RWPE2 (cell line): ENCODE measurements around the gene CCT7.
A peak's percentile ranks its signal among the peaks of the same experiment; 100 is the strongest.

ENCODE experiments used
- ATAC-seq: fragments of 200-7000 bp; cut with Tn5 transposase; 3 replicates; pipeline ENCODE4 v1.9.1; 2021; ENCODE audit warnings: low read depth
- DNase-seq: peaks from one replicate; pipeline ENCODE4 v3.0.0-alpha.2; 2020; ENCODE audit warnings: low spot score
- H3K27ac ChIP-seq: fragments of 450-650 bp; 2 replicates; pipeline ENCODE4 v1.5.1; 2017; ENCODE audit warnings: mild to moderate bottlenecking; ENCODE audit not compliant: poor library complexity, severe bottlenecking
- H3K27me3 ChIP-seq: fragments of 250-450 bp; sonication (Bioruptor Pico); 2 replicates; pipeline ENCODE4 v1.5.1; 2021; ENCODE audit warnings: mild to moderate bottlenecking, moderate library complexity; ENCODE audit not compliant: insufficient read depth, poor library complexity, severe bottlenecking
- H3K36me3 ChIP-seq: fragments of 250-450 bp; sonication (Bioruptor Pico); 2 replicates; pipeline ENCODE4 v1.5.1; 2020; ENCODE audit warnings: low read depth, mild to moderate bottlenecking, moderate library complexity
- H3K4me1 ChIP-seq: fragments of 250-450 bp; sonication (Bioruptor Pico); 2 replicates; pipeline ENCODE4 v1.5.1; 2021; ENCODE audit warnings: mild to moderate bottlenecking, moderate library complexity; ENCODE audit not compliant: insufficient read depth, poor library complexity, severe bottlenecking
- H3K4me3 ChIP-seq: fragments of 250-450 bp; sonication (Bioruptor Pico); 2 replicates; pipeline ENCODE4 v1.5.1; 2021; ENCODE audit warnings: mild to moderate bottlenecking, moderate library complexity; ENCODE audit not compliant: severe bottlenecking
- H3K9me3 ChIP-seq: fragments of 250-450 bp; sonication (Bioruptor Pico); 2 replicates; pipeline ENCODE4 v1.5.1; 2021; ENCODE audit warnings: mild to moderate bottlenecking, moderate library complexity; ENCODE audit not compliant: severe bottlenecking
- TF ChIP-seq, protein P1 (sequence below): fragments of 450-650 bp; IDR thresholded peaks from one replicate; pipeline ENCODE4 v1.5.1; 2017; ENCODE audit warnings: mild to moderate bottlenecking, moderate library complexity; ENCODE audit not compliant: poor library complexity, severe bottlenecking

The CCT7 gene

DNA sequence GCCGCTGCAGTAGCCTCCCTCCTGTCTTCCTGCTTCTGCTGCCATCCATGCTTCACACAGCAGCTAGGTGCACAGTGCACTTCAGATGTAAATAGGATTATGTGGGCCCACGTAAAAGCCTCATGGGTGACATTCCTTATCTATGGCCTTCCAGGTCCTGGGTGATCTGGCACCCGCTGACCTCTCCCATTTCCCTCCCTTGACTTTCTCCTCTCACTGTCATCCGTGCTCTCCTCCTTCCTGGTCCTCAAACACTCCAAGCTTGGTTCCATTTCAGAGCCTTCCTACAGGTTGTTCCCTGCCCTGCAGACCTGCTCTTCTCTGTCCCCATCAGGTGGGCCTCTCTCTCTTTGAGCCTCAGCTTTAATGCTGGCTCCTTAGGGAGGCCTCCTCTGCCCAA, 24.1 kb upstream of the CCT7 start:
- Histone ChIP-seq H3K36me3 (no peaks in the 10 kb centered on the region), H3K9me3 (no peaks in the 10 kb centered on the region), H3K27ac (no peak overlapping the region), H3K4me3 (no peak overlapping the region), H3K4me1 (no peaks in the 10 kb centered on the region), H3K27me3 (peaks cover 2% of the 10 kb centered on the region)
- DNase-seq: no peak
- no peak for ATAC-seq
- TF ChIP-seq, protein P1, sequence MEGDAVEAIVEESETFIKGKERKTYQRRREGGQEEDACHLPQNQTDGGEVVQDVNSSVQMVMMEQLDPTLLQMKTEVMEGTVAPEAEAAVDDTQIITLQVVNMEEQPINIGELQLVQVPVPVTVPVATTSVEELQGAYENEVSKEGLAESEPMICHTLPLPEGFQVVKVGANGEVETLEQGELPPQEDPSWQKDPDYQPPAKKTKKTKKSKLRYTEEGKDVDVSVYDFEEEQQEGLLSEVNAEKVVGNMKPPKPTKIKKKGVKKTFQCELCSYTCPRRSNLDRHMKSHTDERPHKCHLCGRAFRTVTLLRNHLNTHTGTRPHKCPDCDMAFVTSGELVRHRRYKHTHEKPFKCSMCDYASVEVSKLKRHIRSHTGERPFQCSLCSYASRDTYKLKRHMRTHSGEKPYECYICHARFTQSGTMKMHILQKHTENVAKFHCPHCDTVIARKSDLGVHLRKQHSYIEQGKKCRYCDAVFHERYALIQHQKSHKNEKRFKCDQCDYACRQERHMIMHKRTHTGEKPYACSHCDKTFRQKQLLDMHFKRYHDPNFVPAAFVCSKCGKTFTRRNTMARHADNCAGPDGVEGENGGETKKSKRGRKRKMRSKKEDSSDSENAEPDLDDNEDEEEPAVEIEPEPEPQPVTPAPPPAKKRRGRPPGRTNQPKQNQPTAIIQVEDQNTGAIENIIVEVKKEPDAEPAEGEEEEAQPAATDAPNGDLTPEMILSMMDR: no peak

DNA sequence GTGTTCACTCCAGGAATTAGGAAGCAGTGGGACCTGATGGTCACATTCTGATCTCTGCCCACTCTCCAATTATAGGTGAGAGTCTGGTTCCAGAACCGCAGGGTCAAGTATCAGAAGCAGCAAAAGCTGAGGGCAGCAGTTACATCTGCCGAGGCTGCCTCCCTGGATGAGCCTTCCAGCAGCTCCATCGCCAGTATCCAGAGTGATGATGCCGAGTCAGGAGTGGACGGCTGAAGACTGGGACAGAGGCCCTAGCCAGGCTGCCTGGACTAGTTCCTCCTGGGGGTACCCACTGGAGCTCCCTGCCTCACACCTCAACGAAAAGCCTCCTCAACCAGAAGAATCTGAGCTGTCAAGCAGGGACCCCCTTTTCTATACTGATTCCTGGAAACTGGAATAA, 23.4 kb upstream of the CCT7 start:
- no peak overlapping the region for H3K27ac ChIP-seq
- no peaks in the 10 kb centered on the region for H3K4me1 ChIP-seq
- TF ChIP-seq, protein P1: no peak
- no peak overlapping the region for H3K4me3 ChIP-seq
- H3K36me3 ChIP-seq: no peaks in the 10 kb centered on the region
- ATAC-seq (no peak), DNase-seq (no peak)
- no peaks in the 10 kb centered on the region for H3K9me3 ChIP-seq
- H3K27me3 ChIP-seq: no peaks in the 10 kb centered on the region

DNA sequence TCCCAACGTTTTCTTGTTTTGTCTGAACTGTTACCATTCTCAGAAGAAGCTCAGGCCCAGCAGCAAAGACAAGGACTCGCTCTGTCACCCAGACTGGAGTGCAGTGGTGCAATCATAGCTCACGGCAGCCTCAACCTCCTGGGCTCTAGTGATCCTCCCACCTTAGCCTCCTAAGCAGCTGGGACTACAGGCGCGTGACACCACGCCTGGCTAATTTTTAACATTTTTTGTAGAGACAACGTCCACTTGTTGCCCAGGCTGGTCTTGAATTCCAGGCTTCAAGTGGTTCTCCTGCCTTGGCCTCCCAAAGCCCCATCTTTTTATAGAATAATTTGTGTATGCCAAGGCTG, 22.0 kb upstream of the CCT7 start:
- TF ChIP-seq, protein P1: no peak
- no peaks in the 10 kb centered on the region for H3K27me3 ChIP-seq
- peaks cover under 1% of the 10 kb centered on the region for H3K4me1 ChIP-seq
- no peak overlapping the region for H3K27ac ChIP-seq
- no peaks in the 10 kb centered on the region for H3K36me3 ChIP-seq
- no peak for DNase-seq
- H3K9me3 ChIP-seq: no peaks in the 10 kb centered on the region
- no peak overlapping the region for H3K4me3 ChIP-seq
- no peak for ATAC-seq

DNA sequence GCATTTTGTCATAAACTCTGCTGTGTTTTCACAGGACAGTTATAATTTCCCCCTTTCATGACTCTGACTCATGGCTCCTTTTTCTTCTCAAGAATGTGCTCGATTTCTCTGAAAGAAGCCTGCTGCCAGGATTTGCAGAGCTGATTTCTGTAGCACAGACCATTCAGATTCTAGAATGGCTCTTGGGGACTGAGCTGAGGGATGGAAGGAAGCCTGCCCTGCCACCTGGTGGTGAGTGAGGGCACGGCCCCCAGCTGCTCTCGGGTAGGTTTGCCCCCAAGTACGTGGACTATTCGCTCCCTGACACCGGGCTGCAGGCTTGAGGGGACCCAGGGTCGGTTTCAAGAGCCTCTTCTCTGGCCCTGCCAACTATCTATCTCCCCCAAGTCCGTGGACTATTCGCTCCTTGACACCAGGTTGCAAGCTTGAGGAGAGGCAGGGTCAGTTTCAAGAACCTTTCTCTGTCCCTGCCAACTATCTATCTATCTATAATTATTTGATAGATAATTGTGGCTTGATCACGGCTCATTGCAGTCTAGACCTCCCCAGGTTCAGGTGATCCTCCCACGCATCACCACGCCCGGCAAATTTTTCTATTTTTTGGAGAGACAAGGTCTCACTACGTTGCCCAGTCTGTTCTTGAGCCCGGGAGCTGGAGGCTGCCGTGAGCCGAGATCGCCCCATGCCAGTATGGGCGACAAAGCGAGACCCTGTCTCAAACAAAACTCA, 21.5 kb upstream of the CCT7 start:
- TF ChIP-seq, protein P1: peak; percentile 91
- Histone ChIP-seq H3K4me1 (peaks cover 6% of the 10 kb centered on the region), H3K36me3 (no peaks in the 10 kb centered on the region), H3K27me3 (no peaks in the 10 kb centered on the region), H3K9me3 (no peaks in the 10 kb centered on the region), H3K4me3 (no peak overlapping the region), H3K27ac (no peak overlapping the region)
- DNase-seq (no peak), ATAC-seq (peak; percentile 83)
